Inferior parietal cortex (tissue), 1 donor: ENCODE measurements around the gene ZBTB20.
A peak's percentile ranks its signal among the peaks of the same experiment; 100 is the strongest.

Experiments
- DNase-seq: peaks from one replicate; pipeline ENCODE4 v3.0.0-alpha.2; 2016; ENCODE audit errors: extremely low spot score

ZBTB20 gene

GRCh38 chr3:114634635-114635034 is 512.5 kb downstream of the ZBTB20 start:
- DNase-seq, result no peak

- no peak for DNase-seq
Measured at GRCh38 chr3:114632757-114633424, 514.2 kb downstream of the ZBTB20 start.

GRCh38 chr3:114627770-114628169 is 519.3 kb downstream of the ZBTB20 start:
- DNase-seq, result no peak

GRCh38 chr3:114626751-114627150 is 520.3 kb downstream of the ZBTB20 start:
- DNase-seq, result no peak

- DNase-seq, result peak; percentile 85
Measured at GRCh38 chr3:114624571-114625181, 522.4 kb downstream of the ZBTB20 start.

- peak; percentile 53 for DNase-seq
Measured at GRCh38 chr3:114624047-114624445, 523.0 kb downstream of the ZBTB20 start.

GRCh38 chr3:114623420-114624046 is 523.6 kb downstream of the ZBTB20 start:
- no peak for DNase-seq

- no peak for DNase-seq
Measured at GRCh38 chr3:114622001-114622400, 525.1 kb downstream of the ZBTB20 start.

- no peak for DNase-seq
Measured at GRCh38 chr3:114619771-114620170, 527.3 kb downstream of the ZBTB20 start.

- DNase-seq, result no peak
Measured at GRCh38 chr3:114615523-114616085, 531.5 kb downstream of the ZBTB20 start.

- DNase-seq, result no peak
Measured at GRCh38 chr3:114609973-114610630, 537.0 kb downstream of the ZBTB20 start.

GRCh38 chr3:114608293-114608692 is 538.8 kb downstream of the ZBTB20 start:
- DNase-seq, result no peak

- DNase-seq, result no peak
Measured at GRCh38 chr3:114606336-114606735, 540.8 kb downstream of the ZBTB20 start.

GRCh38 chr3:114600571-114600970 is 546.5 kb downstream of the ZBTB20 start:
- DNase-seq, result no peak

- no peak for DNase-seq
Measured at GRCh38 chr3:114597871-114598270, 549.2 kb downstream of the ZBTB20 start.

- DNase-seq, result no peak
Measured at GRCh38 chr3:114597012-114597411, 550.1 kb downstream of the ZBTB20 start.

- DNase-seq, result no peak
Measured at GRCh38 chr3:114596147-114596546, 550.9 kb downstream of the ZBTB20 start.

- no peak for DNase-seq
Measured at GRCh38 chr3:114595522-114596028, 551.5 kb downstream of the ZBTB20 start.

GRCh38 chr3:114590309-114591047 is 556.6 kb downstream of the ZBTB20 start:
- DNase-seq, result no peak

GRCh38 chr3:114587986-114588385 is 559.1 kb downstream of the ZBTB20 start:
- no peak for DNase-seq

GRCh38 chr3:114586119-114586518 is 561.0 kb downstream of the ZBTB20 start:
- no peak for DNase-seq
